Measurements from ENCODE around the gene ABCE1.

DNA sequence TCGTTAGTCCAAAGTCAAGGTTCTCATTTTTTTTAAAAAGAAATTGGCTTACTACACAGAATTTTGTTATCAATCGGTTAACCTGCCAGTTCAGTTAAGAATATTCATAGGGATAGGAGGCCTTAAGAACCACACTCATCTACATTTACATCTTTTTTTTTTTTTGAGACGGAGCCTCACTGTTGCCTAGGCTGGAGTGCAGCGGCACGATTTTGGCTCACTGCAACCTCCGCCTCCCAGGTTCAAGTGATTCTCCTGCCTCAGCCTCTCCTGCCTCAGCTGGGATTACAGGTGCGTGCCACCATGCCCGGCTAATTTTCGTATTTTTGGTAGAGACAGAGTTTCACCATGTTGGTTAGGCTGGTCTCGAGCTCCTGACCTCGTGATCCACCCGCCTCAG is 33.7 kb downstream of the ABCE1 start:
- TF ChIP-seq EZH2 (IDR thresholded peaks at IDR 0.05; ENCODE audit: low read length, unreplicated experiment) = no peak
- TF ChIP-seq, protein P1, sequence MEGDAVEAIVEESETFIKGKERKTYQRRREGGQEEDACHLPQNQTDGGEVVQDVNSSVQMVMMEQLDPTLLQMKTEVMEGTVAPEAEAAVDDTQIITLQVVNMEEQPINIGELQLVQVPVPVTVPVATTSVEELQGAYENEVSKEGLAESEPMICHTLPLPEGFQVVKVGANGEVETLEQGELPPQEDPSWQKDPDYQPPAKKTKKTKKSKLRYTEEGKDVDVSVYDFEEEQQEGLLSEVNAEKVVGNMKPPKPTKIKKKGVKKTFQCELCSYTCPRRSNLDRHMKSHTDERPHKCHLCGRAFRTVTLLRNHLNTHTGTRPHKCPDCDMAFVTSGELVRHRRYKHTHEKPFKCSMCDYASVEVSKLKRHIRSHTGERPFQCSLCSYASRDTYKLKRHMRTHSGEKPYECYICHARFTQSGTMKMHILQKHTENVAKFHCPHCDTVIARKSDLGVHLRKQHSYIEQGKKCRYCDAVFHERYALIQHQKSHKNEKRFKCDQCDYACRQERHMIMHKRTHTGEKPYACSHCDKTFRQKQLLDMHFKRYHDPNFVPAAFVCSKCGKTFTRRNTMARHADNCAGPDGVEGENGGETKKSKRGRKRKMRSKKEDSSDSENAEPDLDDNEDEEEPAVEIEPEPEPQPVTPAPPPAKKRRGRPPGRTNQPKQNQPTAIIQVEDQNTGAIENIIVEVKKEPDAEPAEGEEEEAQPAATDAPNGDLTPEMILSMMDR (conservative IDR thresholded peaks at IDR 0.05; ENCODE audit: low read depth, low read length) = no peak
- no peak for TF ChIP-seq EZH2phosphoT487 (IDR thresholded peaks at IDR 0.05; ENCODE audit: borderline replicate concordance, low read length)

All from PC-3 (cell line).